Measurements from ENCODE around the gene SHE. TPM values are rescaled to one million over a fixed set of nuclear protein-coding genes. Genes with fewer than 3 reads are reported as not detected.

SHE gene
- total and polyA plus RNA-seq, 2 experiments from 2014 or later, result 0.23 to 0.69 TPM

- Histone ChIP-seq H3K36me3 (ENCODE audit: insufficient read depth) (no peaks in the 10 kb centered on the region), H3K27ac (ENCODE audit: low read depth) (no peak overlapping the region), H3K4me3 (no peak overlapping the region), H3K79me2 (replicated peaks; ENCODE audit: insufficient read depth) (no peaks in the 10 kb centered on the region), H4K20me1 (replicated peaks; ENCODE audit: insufficient read depth) (no peaks in the 10 kb centered on the region), H3F3A (replicated peaks; ENCODE audit: low read depth) (no peaks in the 10 kb centered on the region), H3K4me2 (no peak overlapping the region), H3K27me3 (ENCODE audit: insufficient read depth) (no peaks in the 10 kb centered on the region), H3K9me2 (ENCODE audit: insufficient read depth) (no peaks in the 10 kb centered on the region), H2AFZ (no peak overlapping the region), H3K4me1 (ENCODE audit: insufficient read depth) (no peaks in the 10 kb centered on the region)
- TF ChIP-seq EZH2 (IDR thresholded peaks at IDR 0.05; ENCODE audit: low read depth, unreplicated experiment) (no peak), NANOG (IDR thresholded peaks at IDR 0.05; ENCODE audit: borderline replicate concordance) (no peak), JUNB (IDR thresholded peaks at IDR 0.05; ENCODE audit: unreplicated experiment) (no peak), ETS1 (IDR thresholded peaks at IDR 0.05) (no peak), ZNF331 (CRISPR knock-in tag; IDR thresholded peaks at IDR 0.05; ENCODE audit: low read depth) (no peak), CREB1 (CRISPR knock-in tag; IDR thresholded peaks at IDR 0.05; ENCODE audit: low read depth) (no peak), REST (IDR thresholded peaks at IDR 0.05; ENCODE audit: unreplicated experiment) (no peak), ZNF114 (CRISPR knock-in tag; IDR thresholded peaks at IDR 0.05) (no peak), EZH2phosphoT487 (IDR thresholded peaks at IDR 0.05; ENCODE audit: unreplicated experiment) (no peak), CTCF (conservative IDR thresholded peaks at IDR 0.05; ENCODE audit: low read depth in 2 of 2) (no peak)
- DNase-seq (ENCODE audit: low spot score) (no peak), ATAC-seq (no peak)
- Mint-ChIP-seq H3K27me3 (ENCODE audit: insufficient read depth, low read depth, poor library complexity) (no peaks in the 10 kb centered on the region), H3K4me3 (no peak overlapping the region), H3K9me3 (no peaks in the 10 kb centered on the region), H3K27ac (no peak overlapping the region), H3K36me3 (ENCODE audit: low read depth) (no peaks in the 10 kb centered on the region), H3K4me1 (peaks cover 4% of the 10 kb centered on the region)
These were observed 55.4 kb downstream of the SHE start for GRCh38 chr1:154446789-154447188.

- Histone ChIP-seq H3K36me3 (ENCODE audit: insufficient read depth) (no peaks in the 10 kb centered on the region), H3K27ac (ENCODE audit: low read depth) (no peak overlapping the region), H3K4me3 (no peak overlapping the region), H3F3A (replicated peaks; ENCODE audit: low read depth) (no peaks in the 10 kb centered on the region), H3K4me2 (no peak overlapping the region), H3K4me1 (ENCODE audit: insufficient read depth) (no peaks in the 10 kb centered on the region), H3K79me2 (replicated peaks; ENCODE audit: insufficient read depth) (no peaks in the 10 kb centered on the region), H4K20me1 (replicated peaks; ENCODE audit: insufficient read depth) (no peaks in the 10 kb centered on the region), H3K27me3 (ENCODE audit: insufficient read depth) (no peaks in the 10 kb centered on the region), H3K9me2 (ENCODE audit: insufficient read depth) (no peaks in the 10 kb centered on the region), H2AFZ (no peak overlapping the region)
- H3K9me3 Mint-ChIP-seq, result no peaks in the 10 kb centered on the region
- H3K36me3 Mint-ChIP-seq (ENCODE audit: low read depth), result no peaks in the 10 kb centered on the region
- no peak overlapping the region for H3K27ac Mint-ChIP-seq
- DNase-seq (ENCODE audit: low spot score) (no peak), ATAC-seq (no peak)
- H3K4me1 Mint-ChIP-seq, result peaks cover 5% of the 10 kb centered on the region
- no peak overlapping the region for H3K4me3 Mint-ChIP-seq
- no peaks in the 10 kb centered on the region for H3K27me3 Mint-ChIP-seq (ENCODE audit: insufficient read depth, low read depth, poor library complexity)
- no peak for TF ChIP-seq CTCF (conservative IDR thresholded peaks at IDR 0.05; ENCODE audit: low read depth in 2 of 2)
These were observed 55.9 kb downstream of the SHE start for GRCh38 chr1:154446292-154446691.
